Cardiac fibroblast (primary cell): Measurements from ENCODE around the gene ANKRD40CL.

ENCODE experiments used
- DNase-seq, 2 donors: peaks; one replicate each; pipeline versions ENCODE4 v3.0.0 to v3.0.0-alpha.2; 2010; ENCODE audit warnings: low read depth in 2 of 2
- H3K4me3 ChIP-seq, 2 donors: replicated peaks in 1 of 2; 1 replicate in 1 of 2; 2 replicates in 1 of 2; pipeline ENCODE4 v1.5.1; 2011; ENCODE audit warnings: low read depth in 2 of 2, low read length in 2 of 2, mild to moderate bottlenecking in 2 of 2, moderate library complexity in 1 of 2
- TF ChIP-seq, protein P1 (sequence below): IDR thresholded peaks from one replicate; pipeline ENCODE4 v1.5.1; 2011; ENCODE audit warnings: low read depth, mild to moderate bottlenecking, low read length, inconsistent platforms

The ANKRD40CL gene, protein sequence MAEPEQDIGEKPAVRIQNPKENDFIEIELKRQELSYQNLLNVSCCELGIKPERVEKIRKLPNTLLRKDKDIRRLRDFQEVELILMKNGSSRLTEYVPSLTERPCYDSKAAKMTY

GRCh38 chr17:50767446-50767845 is at the start of gene ANKRD40CL:
ANKRD40CL (minus strand) TSS chr17:50767518; CDS start chr17:50766913, 605 bp downstream.
- H3K4me3 ChIP-seq: no peak within 1 kb of the TSS
- TF ChIP-seq, protein P1, sequence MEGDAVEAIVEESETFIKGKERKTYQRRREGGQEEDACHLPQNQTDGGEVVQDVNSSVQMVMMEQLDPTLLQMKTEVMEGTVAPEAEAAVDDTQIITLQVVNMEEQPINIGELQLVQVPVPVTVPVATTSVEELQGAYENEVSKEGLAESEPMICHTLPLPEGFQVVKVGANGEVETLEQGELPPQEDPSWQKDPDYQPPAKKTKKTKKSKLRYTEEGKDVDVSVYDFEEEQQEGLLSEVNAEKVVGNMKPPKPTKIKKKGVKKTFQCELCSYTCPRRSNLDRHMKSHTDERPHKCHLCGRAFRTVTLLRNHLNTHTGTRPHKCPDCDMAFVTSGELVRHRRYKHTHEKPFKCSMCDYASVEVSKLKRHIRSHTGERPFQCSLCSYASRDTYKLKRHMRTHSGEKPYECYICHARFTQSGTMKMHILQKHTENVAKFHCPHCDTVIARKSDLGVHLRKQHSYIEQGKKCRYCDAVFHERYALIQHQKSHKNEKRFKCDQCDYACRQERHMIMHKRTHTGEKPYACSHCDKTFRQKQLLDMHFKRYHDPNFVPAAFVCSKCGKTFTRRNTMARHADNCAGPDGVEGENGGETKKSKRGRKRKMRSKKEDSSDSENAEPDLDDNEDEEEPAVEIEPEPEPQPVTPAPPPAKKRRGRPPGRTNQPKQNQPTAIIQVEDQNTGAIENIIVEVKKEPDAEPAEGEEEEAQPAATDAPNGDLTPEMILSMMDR: no peak
- no peak for DNase-seq

DNA sequence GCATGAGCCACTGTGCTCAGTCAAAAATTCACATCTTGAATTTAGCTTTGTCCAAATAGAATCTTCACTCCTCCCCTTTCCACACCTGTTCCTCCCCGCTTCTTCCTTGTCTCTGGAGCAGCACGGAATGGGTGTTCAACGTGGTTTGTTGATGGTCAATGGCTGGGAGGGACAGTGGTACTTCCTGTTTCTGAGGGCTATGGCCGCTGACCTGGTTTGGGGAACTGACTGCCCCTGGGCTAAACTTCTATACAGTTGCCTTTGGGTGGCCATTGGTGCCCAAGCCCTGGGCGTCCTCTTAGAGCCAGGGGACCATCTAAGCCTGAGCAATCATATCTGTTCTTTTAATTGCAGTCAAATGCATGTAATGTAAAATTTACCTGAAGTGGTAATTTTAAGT is 49.0 kb upstream of the ANKRD40CL start:
- no peak overlapping the region for H3K4me3 ChIP-seq
- no peak for DNase-seq
- TF ChIP-seq, protein P1: no peak

DNA sequence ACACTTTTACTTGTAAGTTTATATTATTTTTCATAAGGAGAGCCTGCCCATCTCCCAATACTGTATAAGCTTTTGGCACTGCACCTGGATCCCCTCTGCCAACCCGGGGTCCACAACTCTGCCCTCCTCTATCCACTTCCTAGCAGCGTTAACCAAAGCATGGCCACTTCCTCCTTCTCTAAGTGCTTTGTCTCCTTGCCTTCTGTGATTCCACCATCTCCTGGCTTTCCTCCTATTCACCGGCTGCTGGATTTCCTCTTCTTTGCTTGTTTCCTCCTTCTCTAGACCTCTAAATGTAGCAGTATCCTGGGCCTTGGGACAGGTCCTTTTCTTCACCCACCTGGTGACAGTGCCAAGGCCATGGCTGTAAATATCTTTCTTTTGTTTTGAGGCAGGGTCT is 48.1 kb upstream of the ANKRD40CL start:
- TF ChIP-seq, protein P1: no peak
- DNase-seq: no peak
- no peak overlapping the region for H3K4me3 ChIP-seq

DNA sequence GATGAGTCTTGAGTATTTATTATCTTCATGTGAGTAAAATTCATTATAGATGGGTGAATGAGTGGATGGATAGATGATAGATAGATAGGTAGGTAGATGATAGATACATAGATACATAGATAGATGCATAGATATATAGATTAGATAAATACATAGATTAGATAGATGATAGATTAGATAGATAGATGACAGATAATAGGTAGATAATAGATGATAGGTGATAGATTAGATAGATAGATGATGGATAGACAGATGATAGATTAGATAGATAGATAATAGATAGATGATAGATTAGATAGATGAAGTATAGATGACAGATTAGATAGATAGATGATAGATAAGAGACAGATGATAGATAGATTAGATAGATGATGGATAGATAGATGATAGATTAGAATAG is 46.3 kb upstream of the ANKRD40CL start:
- DNase-seq: no peak
- no peak overlapping the region for H3K4me3 ChIP-seq
- TF ChIP-seq, protein P1: no peak

DNA sequence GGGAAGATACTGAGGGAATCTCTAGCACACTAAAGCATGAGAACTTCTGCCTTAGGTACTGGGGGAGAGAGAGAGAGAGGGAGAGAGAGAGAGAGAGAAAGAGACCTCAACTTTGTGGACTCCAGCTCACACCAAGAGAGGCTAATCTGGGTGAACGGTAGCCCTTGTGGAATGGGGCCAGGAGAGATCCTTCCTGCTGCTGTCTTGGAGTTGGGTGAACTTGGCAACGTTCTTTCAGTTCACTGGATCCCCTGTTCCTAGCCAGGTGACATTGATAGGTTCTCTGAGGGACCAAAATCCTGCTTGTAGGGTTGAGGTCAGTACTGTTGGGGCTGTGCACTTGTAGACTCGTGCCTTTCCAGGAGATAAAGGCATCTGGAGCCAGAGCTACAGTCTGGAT is 41.6 kb upstream of the ANKRD40CL start:
- H3K4me3 ChIP-seq: no peak overlapping the region
- DNase-seq: no peak
- TF ChIP-seq, protein P1: no peak

DNA sequence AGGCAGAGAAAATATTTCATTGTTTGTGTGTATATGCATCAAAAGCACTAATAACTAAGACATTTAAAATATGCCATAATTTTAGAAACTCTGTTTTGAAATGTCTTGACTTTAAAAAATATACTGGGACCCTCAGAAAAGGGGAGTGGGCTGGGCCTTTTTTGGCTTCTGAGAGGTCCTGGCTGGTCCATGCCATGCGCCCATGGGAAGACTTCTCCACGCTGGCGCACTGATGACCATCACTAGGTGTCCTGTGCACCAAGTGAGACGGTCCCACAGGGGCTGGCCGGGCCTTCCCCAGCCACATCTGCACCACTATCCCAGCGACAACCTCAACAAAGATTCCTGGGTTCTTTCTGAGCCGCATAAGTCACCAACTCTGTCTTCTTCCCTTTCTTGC is 41.1 kb upstream of the ANKRD40CL start:
- TF ChIP-seq, protein P1: no peak
- no peak overlapping the region for H3K4me3 ChIP-seq
- no peak for DNase-seq

DNA sequence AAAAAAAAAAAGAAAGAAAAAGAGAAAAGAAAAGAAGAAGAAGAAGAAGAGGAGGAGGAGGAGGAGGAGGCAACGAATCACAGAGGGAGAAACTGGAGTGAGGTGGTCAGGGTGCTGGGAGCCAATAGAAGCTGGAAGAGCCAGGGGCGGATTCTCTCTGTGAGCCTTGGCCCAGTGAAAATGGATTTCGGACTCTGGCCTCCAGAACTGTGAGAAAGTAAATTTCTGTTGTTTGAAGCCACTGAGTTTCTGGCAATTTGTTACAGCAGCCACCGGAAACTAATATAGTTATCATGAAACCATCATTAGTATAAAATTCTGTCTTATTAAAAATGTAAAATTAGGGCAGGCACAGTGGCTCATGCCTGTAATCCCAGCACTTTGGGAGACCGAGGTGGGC is 40.4 kb upstream of the ANKRD40CL start:
- no peak overlapping the region for H3K4me3 ChIP-seq
- no peak for DNase-seq
- TF ChIP-seq, protein P1: no peak
